Effector memory CD8-positive, alpha-beta T cell (primary cell): Measurements from ENCODE around the gene NUTM2F.
"Not testable (repeated sequence)": the region's sequence is repeated elsewhere in the genome, so short reads cannot be mapped to it uniquely, and the experiment has no call there.

Experiments used
- ATAC-seq: fragments of 150-1000 bp; cut with Tn5 transposase; replicated peaks from 2 replicates; pipeline ENCODE4 v1.10.0; 2021; ENCODE audit warnings: mild to moderate bottlenecking, moderate library complexity
- DNase-seq, 3 experiments: peaks; one replicate each; pipeline ENCODE4 v3.0.0; 2021
- H3K27ac Mint-ChIP-seq, 2 donors: one replicate each; pipeline ENCODE4 v1.8.0; 2022; ENCODE audit warnings: mild to moderate bottlenecking in 2 of 2, mixed read lengths in 2 of 2, moderate library complexity in 2 of 2
- H3K27me3 Mint-ChIP-seq, 2 donors: one replicate each; pipeline ENCODE4 v1.8.0; 2022; ENCODE audit warnings: mixed read lengths in 2 of 2
- H3K36me3 Mint-ChIP-seq: one replicate; pipeline ENCODE4 v1.8.0; 2022; ENCODE audit warnings: mild to moderate bottlenecking, moderate library complexity, mixed read lengths; ENCODE audit not compliant: insufficient read depth
- H3K4me1 Mint-ChIP-seq, 2 donors: one replicate each; pipeline ENCODE4 v1.8.0; 2022; ENCODE audit warnings: low read depth in 2 of 2, mixed read lengths in 2 of 2
- H3K4me3 Mint-ChIP-seq, 2 donors: one replicate each; pipeline ENCODE4 v1.8.0; 2022; ENCODE audit warnings: mild to moderate bottlenecking in 2 of 2, mixed read lengths in 2 of 2, moderate library complexity in 2 of 2
- H3K9me3 Mint-ChIP-seq, 2 donors: one replicate each; pipeline ENCODE4 v1.8.0; 2022; ENCODE audit warnings: mixed read lengths in 2 of 2

Gene NUTM2F

DNA sequence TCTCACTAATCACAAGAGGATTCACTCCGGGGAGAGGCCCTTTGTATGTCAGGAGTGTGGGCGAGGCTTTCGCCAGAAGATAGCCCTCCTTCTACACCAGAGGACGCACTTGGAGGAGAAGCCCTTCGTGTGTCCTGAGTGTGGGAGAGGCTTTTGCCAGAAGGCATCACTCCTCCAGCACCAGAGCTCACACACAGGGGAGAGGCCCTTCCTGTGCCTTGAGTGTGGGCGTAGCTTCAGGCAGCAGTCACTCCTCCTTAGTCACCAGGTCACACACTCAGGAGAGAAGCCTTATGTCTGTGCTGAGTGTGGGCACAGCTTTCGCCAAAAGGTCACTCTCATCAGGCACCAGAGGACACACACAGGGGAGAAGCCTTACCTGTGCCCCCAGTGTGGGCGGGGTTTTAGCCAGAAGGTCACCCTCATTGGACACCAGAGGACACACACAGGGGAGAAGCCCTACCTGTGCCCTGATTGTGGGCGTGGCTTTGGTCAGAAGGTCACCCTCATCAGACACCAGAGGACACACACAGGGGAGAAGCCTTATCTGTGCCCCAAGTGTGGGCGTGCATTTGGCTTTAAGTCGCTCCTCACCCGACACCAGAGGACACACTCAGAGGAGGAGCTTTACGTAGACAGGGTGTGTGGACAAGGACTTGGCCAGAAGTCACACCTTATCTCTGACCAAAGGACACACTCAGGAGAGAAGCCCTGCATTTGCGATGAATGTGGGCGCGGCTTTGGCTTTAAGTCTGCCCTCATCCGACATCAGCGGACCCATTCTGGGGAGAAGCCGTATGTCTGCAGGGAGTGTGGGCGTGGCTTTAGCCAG lies 27.8 kb downstream of the NUTM2F start:
- ATAC-seq = no peak
- no peaks in the 10 kb centered on the region for H3K9me3 Mint-ChIP-seq
- no peaks in the 10 kb centered on the region for H3K27me3 Mint-ChIP-seq
- H3K27ac Mint-ChIP-seq = no peak overlapping the region
- H3K36me3 Mint-ChIP-seq = no peaks in the 10 kb centered on the region
- no peak overlapping the region for H3K4me3 Mint-ChIP-seq
- no peaks in the 10 kb centered on the region for H3K4me1 Mint-ChIP-seq
- no peak for DNase-seq

DNA sequence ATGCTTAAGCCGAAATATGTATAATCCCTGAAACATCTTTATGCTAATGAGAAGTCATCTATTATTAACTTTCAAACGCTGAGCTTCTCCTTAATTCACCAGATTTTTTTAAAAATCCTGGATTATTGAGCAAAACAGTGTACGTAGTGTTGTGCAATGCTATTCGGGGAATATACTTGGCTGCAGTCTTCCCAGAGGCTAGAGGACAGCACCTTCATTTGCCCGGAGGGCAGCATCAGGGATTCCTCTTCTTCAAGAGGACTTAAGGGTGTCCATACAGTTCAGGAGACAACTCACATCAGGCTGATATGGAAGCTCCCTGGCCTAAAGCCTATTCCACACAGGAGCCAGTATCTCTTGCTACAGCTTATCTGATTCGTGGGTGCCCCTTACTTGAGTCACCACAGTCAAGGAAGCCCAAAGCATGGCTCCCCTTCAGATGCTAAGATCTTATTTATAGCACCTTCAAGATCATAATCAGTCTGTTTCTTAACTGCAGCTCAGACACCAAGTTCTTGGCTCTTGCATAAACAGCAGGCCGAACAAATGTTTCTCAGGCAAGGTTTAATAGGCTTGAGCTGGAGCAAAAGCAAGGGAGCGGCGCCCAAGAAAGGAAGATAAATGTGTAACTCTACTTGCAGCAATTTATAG lies 29.4 kb downstream of the NUTM2F start:
- H3K36me3 Mint-ChIP-seq = peaks cover 8% of the 10 kb centered on the region
- no peak overlapping the region for H3K27ac Mint-ChIP-seq
- H3K4me1 Mint-ChIP-seq = no peaks in the 10 kb centered on the region
- no peaks in the 10 kb centered on the region for H3K27me3 Mint-ChIP-seq
- ATAC-seq (no peak), DNase-seq (no peak)
- H3K9me3 Mint-ChIP-seq = no peaks in the 10 kb centered on the region
- H3K4me3 Mint-ChIP-seq = no peak overlapping the region

DNA sequence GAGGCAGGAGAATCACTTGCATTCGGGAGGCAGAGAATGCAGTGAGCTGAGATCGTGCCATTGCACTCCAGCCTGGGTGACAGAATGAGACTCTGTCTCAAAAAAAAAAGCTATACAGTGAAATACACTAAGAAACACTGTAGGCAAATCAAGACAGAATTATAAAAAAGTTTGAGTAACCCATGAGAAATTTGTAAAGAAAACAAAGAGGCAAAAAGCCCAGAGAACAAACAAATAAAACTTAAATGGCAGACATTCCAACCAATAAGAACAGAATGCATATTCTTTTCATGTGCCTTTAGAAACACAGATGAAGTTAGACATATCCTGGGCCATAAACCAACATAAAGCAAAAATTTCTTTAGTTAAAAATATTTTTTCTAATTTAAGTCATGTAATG lies 38.8 kb downstream of the NUTM2F start:
- H3K36me3 Mint-ChIP-seq = peaks cover 31% of the 10 kb centered on the region
- H3K9me3 Mint-ChIP-seq = no peaks in the 10 kb centered on the region
- ATAC-seq = no peak
- no peaks in the 10 kb centered on the region for H3K27me3 Mint-ChIP-seq
- H3K4me1 Mint-ChIP-seq = peaks cover 6 to 10% of the 10 kb centered on the region in 2 donors
- H3K4me3 Mint-ChIP-seq = no peak overlapping the region
- H3K27ac Mint-ChIP-seq = no peak overlapping the region
- DNase-seq = no peak

DNA sequence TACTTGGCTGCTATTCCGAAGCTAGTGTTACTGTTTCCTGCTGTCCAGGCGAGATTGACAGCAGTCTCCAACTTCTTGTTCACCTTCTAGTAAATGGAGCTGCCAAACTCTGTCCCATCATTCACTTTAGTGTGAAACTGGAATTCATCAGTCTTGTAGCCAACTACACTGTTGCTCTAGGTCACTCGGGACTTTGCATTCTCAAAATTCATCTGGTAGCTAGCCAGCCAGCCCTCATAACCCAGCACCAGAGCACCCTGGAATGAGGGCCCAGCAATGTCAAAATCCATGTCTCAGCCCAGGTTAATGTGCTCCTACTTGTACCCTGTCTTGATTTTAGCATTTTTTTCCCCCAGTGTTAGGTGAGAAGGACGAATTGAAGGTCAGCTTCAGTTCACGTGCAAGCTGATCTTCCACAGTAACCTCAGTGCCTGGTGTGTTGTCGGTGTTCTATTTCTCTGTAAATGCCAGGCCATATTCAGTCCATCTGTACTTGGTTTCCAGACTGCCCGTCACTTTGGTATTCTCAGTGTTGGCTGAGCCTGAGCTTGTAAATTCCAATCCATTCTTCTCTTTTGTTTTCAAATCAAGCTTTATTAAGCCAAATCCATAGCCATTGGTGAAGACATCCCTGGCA lies 40.4 kb downstream of the NUTM2F start:
- Mint-ChIP-seq H3K27ac (no peak overlapping the region), H3K4me3 (no peak overlapping the region), H3K4me1 (peaks cover 6 to 10% of the 10 kb centered on the region in 2 donors), H3K27me3 (no peaks in the 10 kb centered on the region), H3K36me3 (peaks cover 36% of the 10 kb centered on the region), H3K9me3 (no peaks in the 10 kb centered on the region)
- no peak for DNase-seq
- ATAC-seq = no peak

DNA sequence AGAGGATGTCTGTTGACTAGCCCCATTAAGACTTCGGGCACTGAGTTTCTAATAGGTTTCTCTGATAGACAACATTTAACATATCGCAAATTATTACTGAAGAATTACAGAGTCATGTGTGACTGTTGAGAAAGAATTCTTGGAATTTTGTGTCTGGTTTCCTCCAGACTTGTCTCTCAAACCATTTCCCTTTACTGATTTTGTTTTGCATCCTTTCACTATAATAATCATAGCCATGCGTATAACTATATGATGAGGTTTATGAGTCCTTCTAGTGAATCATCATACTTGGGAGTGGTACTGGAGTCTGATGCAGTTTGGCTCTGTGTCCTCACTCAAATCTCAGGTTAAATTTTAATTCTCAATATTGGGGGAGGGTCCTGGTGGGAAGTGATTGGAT lies 42.3 kb downstream of the NUTM2F start:
- no peak for DNase-seq
- no peak overlapping the region for H3K27ac Mint-ChIP-seq
- peaks cover 7 to 10% of the 10 kb centered on the region in 2 donors for H3K4me1 Mint-ChIP-seq
- ATAC-seq = no peak
- no peak overlapping the region for H3K4me3 Mint-ChIP-seq
- H3K36me3 Mint-ChIP-seq = peaks cover 35% of the 10 kb centered on the region
- H3K27me3 Mint-ChIP-seq = no peaks in the 10 kb centered on the region
- no peaks in the 10 kb centered on the region for H3K9me3 Mint-ChIP-seq

DNA sequence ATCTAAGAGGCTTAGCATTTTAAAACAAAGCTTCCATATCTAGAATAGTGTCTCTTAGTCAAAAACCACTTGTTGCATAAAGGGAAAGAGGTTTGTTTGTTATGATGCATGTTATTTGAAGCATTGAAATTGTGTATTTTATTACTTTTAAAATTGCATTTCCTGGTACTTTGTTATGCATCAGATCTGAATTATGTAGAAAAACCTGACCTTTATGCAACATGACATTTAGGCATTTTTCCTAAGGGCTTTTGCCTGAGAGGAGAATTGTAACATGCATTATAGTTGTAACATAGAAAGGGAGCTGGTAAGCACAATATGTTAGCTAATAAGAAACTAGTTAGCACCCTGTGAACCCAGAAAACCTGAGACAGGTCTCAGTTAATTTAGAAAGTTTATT lies 47.3 kb downstream of the NUTM2F start:
- peaks cover 0 to 3% of the 10 kb centered on the region in 2 donors for H3K4me1 Mint-ChIP-seq
- no peaks in the 10 kb centered on the region for H3K27me3 Mint-ChIP-seq
- DNase-seq (no peak), ATAC-seq (no peak)
- no peak overlapping the region for H3K27ac Mint-ChIP-seq
- H3K4me3 Mint-ChIP-seq = no peak overlapping the region
- H3K36me3 Mint-ChIP-seq = peaks cover 47% of the 10 kb centered on the region
- peaks cover 0 to 2% of the 10 kb centered on the region in 2 donors for H3K9me3 Mint-ChIP-seq

DNA sequence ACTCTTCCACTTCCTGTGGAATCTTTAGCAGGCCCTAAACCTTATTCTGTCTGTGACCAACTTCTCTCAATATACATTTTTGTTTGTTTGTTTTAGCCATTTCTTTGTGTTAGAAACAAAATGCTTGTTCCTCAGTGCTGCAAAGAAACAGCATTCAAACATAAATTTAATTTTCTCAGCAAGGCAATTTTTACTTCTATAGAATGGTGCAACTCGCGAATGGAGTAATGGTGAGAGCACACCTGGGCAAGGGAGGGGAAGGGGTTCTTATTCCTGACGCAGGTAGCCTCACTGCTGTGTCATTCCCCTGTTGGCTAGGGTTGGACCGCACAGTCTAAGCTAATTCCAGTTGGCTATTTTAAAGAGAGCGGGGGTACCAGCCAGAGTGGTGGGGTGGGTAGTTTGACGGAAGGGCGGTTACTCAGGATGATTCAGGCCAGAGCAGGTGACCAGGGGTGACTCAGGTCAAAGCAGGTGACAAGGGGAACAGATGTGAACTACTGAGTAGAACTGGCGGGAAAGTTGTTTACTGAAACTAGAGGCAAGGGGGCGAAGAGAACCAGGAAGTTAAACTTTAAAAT lies 47.9 kb downstream of the NUTM2F start:
- DNase-seq = no peak
- Mint-ChIP-seq H3K9me3 (peaks cover 0 to 2% of the 10 kb centered on the region in 2 donors), H3K36me3 (peaks cover 47% of the 10 kb centered on the region), H3K4me3 (no peak overlapping the region), H3K27ac (no peak overlapping the region), H3K27me3 (no peaks in the 10 kb centered on the region), H3K4me1 (peaks cover 2 to 3% of the 10 kb centered on the region in 2 donors)
- ATAC-seq = no peak

DNA sequence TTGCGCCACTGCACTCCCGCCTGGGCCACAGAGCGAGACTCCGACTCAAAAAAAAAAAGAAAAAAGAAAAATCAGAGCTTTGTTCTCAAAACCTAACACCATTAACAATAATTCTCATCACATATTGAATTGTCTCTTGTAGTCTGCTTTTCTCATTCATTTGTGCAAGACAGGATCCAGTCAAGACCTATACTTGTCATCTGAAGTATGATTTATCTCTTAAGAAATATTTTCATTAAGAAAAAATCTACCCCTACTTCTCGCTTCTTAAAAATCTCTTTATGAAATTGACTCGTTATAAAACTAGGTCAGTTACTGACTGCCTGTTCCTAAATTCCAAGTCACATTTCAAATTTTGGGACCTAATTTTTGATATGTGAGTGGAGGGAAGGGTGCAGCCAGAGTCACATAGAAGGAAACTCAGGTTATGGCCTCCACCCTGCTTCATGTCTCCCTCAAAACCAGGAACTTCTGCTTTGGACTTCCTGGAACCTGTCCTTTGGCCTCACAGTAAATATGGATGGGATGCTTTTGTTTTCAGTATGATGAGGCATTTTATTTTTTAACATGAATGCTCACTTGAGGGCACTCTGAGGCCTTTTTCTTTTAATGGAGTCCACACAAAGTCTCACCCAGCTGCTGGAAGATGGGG lies 50.4 kb downstream of the NUTM2F start:
- DNase-seq (no peak), ATAC-seq (no peak)
- Mint-ChIP-seq H3K9me3 (peaks cover 0 to 2% of the 10 kb centered on the region in 2 donors), H3K36me3 (peaks cover 30% of the 10 kb centered on the region), H3K27ac (no peak overlapping the region), H3K27me3 (no peaks in the 10 kb centered on the region), H3K4me3 (no peak overlapping the region), H3K4me1 (peaks cover 3 to 18% of the 10 kb centered on the region in 2 donors)

DNA sequence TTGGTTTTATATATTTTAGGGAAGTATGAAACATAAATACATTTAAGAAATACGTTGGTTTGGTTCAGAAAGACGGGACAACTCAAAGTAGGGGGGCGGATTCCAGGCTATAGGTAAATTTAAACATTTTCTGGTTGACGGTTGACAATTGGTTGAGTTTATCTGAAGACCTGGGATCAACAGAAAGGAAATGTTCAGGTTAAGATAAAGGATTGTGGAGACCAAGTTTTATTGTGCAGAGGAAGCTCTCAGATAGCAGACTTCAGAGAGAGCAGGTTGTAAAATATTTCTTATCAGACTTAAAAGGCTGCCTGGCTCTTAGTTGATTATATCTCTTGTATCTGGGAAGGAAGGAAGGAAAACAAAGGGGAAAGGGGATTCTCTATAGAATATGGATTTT lies 51.4 kb downstream of the NUTM2F start:
- not testable (repeated sequence) for DNase-seq, H3K9me3 Mint-ChIP-seq, H3K27ac Mint-ChIP-seq, H3K27me3 Mint-ChIP-seq, ATAC-seq, H3K4me3 Mint-ChIP-seq
- Mint-ChIP-seq H3K36me3 (peaks cover 27% of the 10 kb centered on the region), H3K4me1 (peaks cover 7 to 26% of the 10 kb centered on the region in 2 donors)

DNA sequence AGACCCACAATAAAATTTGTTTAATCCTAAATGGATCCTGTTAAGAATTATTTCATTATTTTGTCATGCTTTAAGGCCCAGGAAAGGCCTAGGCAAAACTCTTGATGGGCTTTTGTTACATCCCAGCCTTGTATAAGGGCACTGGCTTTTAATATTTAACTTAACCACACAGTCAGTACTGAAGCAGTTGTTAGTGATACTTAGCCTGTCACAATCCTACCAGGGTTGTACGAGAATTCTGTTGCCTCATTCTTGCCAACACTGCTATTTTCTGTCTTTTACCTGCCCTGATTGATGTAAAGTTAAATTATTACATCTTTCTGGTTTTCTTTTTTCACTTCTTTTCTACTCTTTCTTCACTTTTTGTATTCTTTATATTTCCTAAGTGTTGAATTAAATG lies 58.4 kb downstream of the NUTM2F start:
- peaks cover 11% of the 10 kb centered on the region for H3K36me3 Mint-ChIP-seq
- no peak for ATAC-seq
- H3K4me1 Mint-ChIP-seq = peaks cover 9 to 29% of the 10 kb centered on the region in 2 donors
- no peaks in the 10 kb centered on the region for H3K27me3 Mint-ChIP-seq
- peaks cover 0 to 2% of the 10 kb centered on the region in 2 donors for H3K9me3 Mint-ChIP-seq
- no peak overlapping the region for H3K4me3 Mint-ChIP-seq
- H3K27ac Mint-ChIP-seq = no peak overlapping the region
- DNase-seq = no peak

DNA sequence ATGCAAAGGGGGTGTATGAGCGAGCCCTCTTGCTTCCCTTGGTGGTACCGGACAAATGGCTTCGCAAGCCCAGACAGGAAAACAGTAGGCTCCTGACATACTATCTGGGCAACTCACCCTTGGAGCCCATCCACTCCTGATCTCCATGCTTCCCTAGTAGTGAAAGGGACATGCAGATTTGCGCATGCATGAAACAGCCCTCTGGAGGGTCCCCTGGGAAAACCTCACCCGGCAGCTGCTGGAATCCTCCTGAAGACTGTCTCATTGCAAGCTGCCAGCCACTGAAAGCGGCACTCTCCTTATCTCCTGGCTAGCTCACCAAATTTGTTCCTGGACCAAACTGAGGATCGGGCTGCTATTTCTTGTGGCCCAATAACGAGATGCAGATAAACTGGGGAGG lies 59.2 kb downstream of the NUTM2F start:
- ATAC-seq = no peak
- H3K4me1 Mint-ChIP-seq = peaks cover 11 to 24% of the 10 kb centered on the region in 2 donors
- no peak for DNase-seq
- peak overlapping the region in 1 of 2 donors; percentile 4 for H3K27ac Mint-ChIP-seq
- H3K36me3 Mint-ChIP-seq = peaks cover 16% of the 10 kb centered on the region
- H3K4me3 Mint-ChIP-seq = no peak overlapping the region
- H3K27me3 Mint-ChIP-seq = no peaks in the 10 kb centered on the region
- peaks cover 0 to 2% of the 10 kb centered on the region in 2 donors for H3K9me3 Mint-ChIP-seq
